CD4-positive, alpha-beta T cell (primary cell): Measurements from ENCODE around the gene PRTG. TPM values are rescaled to one million over a fixed set of nuclear protein-coding genes. Genes with fewer than 3 reads are reported as not detected.

Experiments used
- ATAC-seq: fragments of 200-7000 bp; cut with Tn5 transposase; one replicate; pipeline ENCODE4 v1.10.0; 2022; ENCODE audit warnings: mild to moderate bottlenecking; ENCODE audit not compliant: poor library complexity
- CTCF ChIA-PET: fragments of 350-600 bp; sonication (Branson Sonifier 250); formaldehyde crosslinking; loops from one replicate; lab custom pipeline; 2021; ENCODE audit warnings: antibody characterized with exemption, inconsistent platforms; lab: Charles Lee
- POLR2A ChIA-PET: fragments of 350-600 bp; sonication (Branson Sonifier 250); formaldehyde crosslinking; loops from one replicate; lab custom pipeline; 2021; ENCODE audit warnings: antibody characterized with exemption, inconsistent platforms; lab: Charles Lee
- DNase-seq, 14 experiments: peaks; one replicate each; pipeline ENCODE4 v3.0.0-alpha.2; 2013 to 2020; ENCODE audit warnings: mixed read lengths in 2 of 14
- H3K27ac ChIP-seq, 2 donors: one replicate each; pipeline versions ENCODE4 v1.5.1 to v1.7.0; 2013; ENCODE audit warnings: low read length in 2 of 2, low read depth in 1 of 2, mild to moderate bottlenecking in 1 of 2
- H3K27me3 ChIP-seq, 2 experiments: 1 replicate in 1 of 2; 2 replicates in 1 of 2; pipeline versions ENCODE4 v1.6.1 to v1.7.0; 2013; ENCODE audit warnings: low read length in 2 of 2, control low read depth in 1 of 2, mild to moderate bottlenecking in 1 of 2, moderate library complexity in 1 of 2; ENCODE audit not compliant: insufficient read depth in 2 of 2, control insufficient read depth in 1 of 2
- H3K36me3 ChIP-seq: one replicate; pipeline ENCODE4 v1.6.1; 2013; ENCODE audit warnings: low read length, control low read depth; ENCODE audit not compliant: insufficient read depth
- H3K4me1 ChIP-seq: one replicate; pipeline ENCODE4 v1.6.1; 2013; ENCODE audit warnings: low read length, control low read depth; ENCODE audit not compliant: insufficient read depth
- H3K4me3 ChIP-seq: one replicate; pipeline ENCODE4 v1.5.1; 2013; ENCODE audit warnings: mild to moderate bottlenecking, low read length, moderate library complexity
- H3K9me3 ChIP-seq, 2 experiments: 1 replicate in 1 of 2; 2 replicates in 1 of 2; pipeline versions ENCODE4 v1.6.1 to v1.7.0; 2013; ENCODE audit warnings: low read length in 2 of 2, mild to moderate bottlenecking in 2 of 2, control low read depth in 1 of 2, moderate library complexity in 1 of 2; ENCODE audit not compliant: control insufficient read depth in 1 of 2, insufficient read depth in 1 of 2
- H3K27ac Mint-ChIP-seq: one replicate; pipeline ENCODE4 v1.8.0; 2020; ENCODE audit warnings: mixed read lengths
- H3K27me3 Mint-ChIP-seq: one replicate; pipeline ENCODE4 v1.8.0; 2021; ENCODE audit warnings: mixed read lengths
- H3K36me3 Mint-ChIP-seq: one replicate; pipeline ENCODE4 v1.8.0; 2021; ENCODE audit warnings: low read depth, mixed read lengths
- H3K4me1 Mint-ChIP-seq: one replicate; pipeline ENCODE4 v1.8.0; 2021; ENCODE audit warnings: low read depth, mixed read lengths
- H3K4me3 Mint-ChIP-seq: one replicate; pipeline ENCODE4 v1.8.0; 2020; ENCODE audit warnings: mild to moderate bottlenecking, mixed read lengths
- H3K9me3 Mint-ChIP-seq: one replicate; pipeline ENCODE4 v1.8.0; 2020; ENCODE audit warnings: mixed read lengths
- intact Hi-C, 2 experiments: fragments of 100-400 bp; cut with DNase I in 1 of 2; cut with micrococcal nuclease in 1 of 2; formaldehyde crosslinking; loops; one replicate each; pipeline versions ENCODE4 v1.15.1 to v1.9.0; 2023 to 2025; cut with DNase I, micrococcal nuclease
- total RNA-seq, 174 experiments: library from RNA in 2 of 174; stranded (reverse) in 2 of 174; gene quantifications; one replicate each; pipeline ENCODE4 v1.2.3 and lab custom pipeline; 2021 to 2026
- TF ChIP-seq, protein P1 (sequence below): fragments of 200-600 bp; IDR thresholded peaks from one replicate; pipeline ENCODE4 v1.8.0; 2022; ENCODE audit warnings: antibody characterized with exemption, mild to moderate bottlenecking

Gene PRTG
- total RNA-seq, 2 experiments from 2014 or later, result not detected

DNA sequence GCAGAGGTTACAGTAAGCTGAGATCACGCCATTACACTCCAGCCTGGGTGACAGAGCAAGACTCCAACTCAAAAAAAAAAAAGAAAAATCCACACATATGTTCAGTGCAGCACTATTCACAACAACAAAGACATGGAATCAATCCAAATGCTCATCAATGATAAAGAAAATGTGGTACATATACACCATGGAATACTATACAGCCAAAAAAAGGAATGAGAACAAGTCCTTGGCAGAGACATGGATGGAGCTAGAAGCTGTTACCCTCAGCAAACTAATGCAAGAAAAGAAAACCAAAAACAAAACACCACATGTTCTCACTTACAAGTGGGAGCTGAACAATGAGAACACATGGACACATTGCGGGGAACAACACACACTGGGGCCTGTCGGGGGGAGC, 180.4 kb downstream of the PRTG start:
- Mint-ChIP-seq H3K4me3 (no peak overlapping the region), H3K27me3 (peaks cover 13% of the 10 kb centered on the region), H3K27ac (no peak overlapping the region), H3K36me3 (no peaks in the 10 kb centered on the region), H3K4me1 (no peaks in the 10 kb centered on the region), H3K9me3 (peaks cover 4% of the 10 kb centered on the region)
- no peaks in the 10 kb centered on the region for H3K27me3 ChIP-seq
- TF ChIP-seq, protein P1, sequence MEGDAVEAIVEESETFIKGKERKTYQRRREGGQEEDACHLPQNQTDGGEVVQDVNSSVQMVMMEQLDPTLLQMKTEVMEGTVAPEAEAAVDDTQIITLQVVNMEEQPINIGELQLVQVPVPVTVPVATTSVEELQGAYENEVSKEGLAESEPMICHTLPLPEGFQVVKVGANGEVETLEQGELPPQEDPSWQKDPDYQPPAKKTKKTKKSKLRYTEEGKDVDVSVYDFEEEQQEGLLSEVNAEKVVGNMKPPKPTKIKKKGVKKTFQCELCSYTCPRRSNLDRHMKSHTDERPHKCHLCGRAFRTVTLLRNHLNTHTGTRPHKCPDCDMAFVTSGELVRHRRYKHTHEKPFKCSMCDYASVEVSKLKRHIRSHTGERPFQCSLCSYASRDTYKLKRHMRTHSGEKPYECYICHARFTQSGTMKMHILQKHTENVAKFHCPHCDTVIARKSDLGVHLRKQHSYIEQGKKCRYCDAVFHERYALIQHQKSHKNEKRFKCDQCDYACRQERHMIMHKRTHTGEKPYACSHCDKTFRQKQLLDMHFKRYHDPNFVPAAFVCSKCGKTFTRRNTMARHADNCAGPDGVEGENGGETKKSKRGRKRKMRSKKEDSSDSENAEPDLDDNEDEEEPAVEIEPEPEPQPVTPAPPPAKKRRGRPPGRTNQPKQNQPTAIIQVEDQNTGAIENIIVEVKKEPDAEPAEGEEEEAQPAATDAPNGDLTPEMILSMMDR, result no peak
- no peak overlapping the region for H3K4me3 ChIP-seq
- intact Hi-C loops, result no loop called here
- no peak for ATAC-seq
- no peaks in the 10 kb centered on the region for H3K36me3 ChIP-seq
- H3K9me3 ChIP-seq, result peaks cover 0 to 7% of the 10 kb centered on the region in 2 experiments
- H3K27ac ChIP-seq, result no peak overlapping the region
- CTCF ChIA-PET, result no interaction called here
- no peaks in the 10 kb centered on the region for H3K4me1 ChIP-seq
- POLR2A ChIA-PET, result no interaction called here
- no peak for DNase-seq

Other genes with a start within 250 kb of the PRTG start
- under 1 TPM in 1 of 2 experiments, not detected in 1; 0.16 TPM for gene DNAAF4, start 234.9 kb downstream of the PRTG start, total RNA-seq
- gene PYGO1, start 154.8 kb downstream of the PRTG start, total RNA-seq, result not detected